ENCODE results near the gene USP33. TPM values are rescaled to one million over a fixed set of nuclear protein-coding genes. Genes with fewer than 3 reads are reported as not detected.
A peak's percentile ranks its signal among the peaks of the same experiment; 100 is the strongest.
"Not testable (repeated sequence)": the region's sequence is repeated elsewhere in the genome, so short reads cannot be mapped to it uniquely, and the experiment has no call there.

USP33 gene
- total RNA-seq, 2 donors from 2014 or later = 37.9 to 43.1 TPM

- ATAC-seq (replicated peaks) = no peak
- H3K27ac Mint-ChIP-seq = no peak overlapping the region
- H3K9me3 Mint-ChIP-seq = no peaks in the 10 kb centered on the region
- H3K36me3 Mint-ChIP-seq (ENCODE audit: low read depth) = no peaks in the 10 kb centered on the region
- peak overlapping the region; percentile 84 for H3K4me3 Mint-ChIP-seq
- H3K27me3 Mint-ChIP-seq = no peaks in the 10 kb centered on the region
- H3K4me1 Mint-ChIP-seq = peaks cover 26% of the 10 kb centered on the region
These were observed 2.0 kb downstream of the USP33 start for GRCh38 chr1:77757603-77758002.

GRCh38 chr1:77757066-77757584 lies 2.5 kb downstream of the USP33 start:
- peaks cover 25% of the 10 kb centered on the region for H3K4me1 Mint-ChIP-seq
- no peaks in the 10 kb centered on the region for H3K36me3 Mint-ChIP-seq (ENCODE audit: low read depth)
- no peak for ATAC-seq (replicated peaks)
- H3K9me3 Mint-ChIP-seq = no peaks in the 10 kb centered on the region
- H3K27ac Mint-ChIP-seq = peak overlapping the region; percentile 33
- peak overlapping the region; percentile 84 for H3K4me3 Mint-ChIP-seq
- no peaks in the 10 kb centered on the region for H3K27me3 Mint-ChIP-seq

DNA sequence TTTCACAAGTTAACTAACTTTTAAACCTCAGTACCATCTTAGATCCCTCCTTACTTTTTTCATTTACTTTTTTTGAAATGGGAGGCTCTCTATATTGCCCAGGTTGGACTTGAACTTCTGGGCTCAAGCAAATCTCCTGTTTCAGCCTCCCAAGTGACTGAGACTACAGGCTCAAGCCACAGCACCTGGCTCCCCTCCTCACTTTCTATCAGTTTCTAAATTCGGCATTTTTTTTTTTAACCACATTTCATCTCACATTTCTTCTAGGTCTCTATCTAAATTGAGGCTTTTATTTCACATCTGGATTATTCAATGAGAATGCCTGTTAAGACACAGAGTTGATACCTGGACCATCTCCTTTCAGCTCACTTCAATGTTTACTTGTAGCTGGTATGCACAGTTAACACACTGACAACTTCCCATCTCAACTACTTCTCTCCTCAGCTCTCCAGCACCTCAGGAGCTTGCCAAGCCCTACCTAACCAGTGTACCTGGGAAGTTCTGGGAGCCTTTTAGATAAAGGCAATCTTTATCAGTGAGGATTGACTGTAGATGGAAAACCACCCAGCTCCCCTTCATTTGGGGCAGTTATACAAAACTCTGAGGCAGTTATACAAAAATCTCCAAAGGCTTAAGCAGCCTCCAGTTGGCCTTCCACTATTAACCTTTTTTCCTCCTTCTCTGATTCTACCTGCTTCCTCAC lies 3.4 kb downstream of the USP33 start:
- H3K4me1 Mint-ChIP-seq = peaks cover 22% of the 10 kb centered on the region
- peak overlapping the region; percentile 84 for H3K4me3 Mint-ChIP-seq
- H3K27ac Mint-ChIP-seq = peak overlapping the region; percentile 33
- H3K36me3 Mint-ChIP-seq (ENCODE audit: low read depth) = no peaks in the 10 kb centered on the region
- H3K9me3 Mint-ChIP-seq = no peaks in the 10 kb centered on the region
- ATAC-seq (replicated peaks) = no peak
- H3K27me3 Mint-ChIP-seq = no peaks in the 10 kb centered on the region

DNA sequence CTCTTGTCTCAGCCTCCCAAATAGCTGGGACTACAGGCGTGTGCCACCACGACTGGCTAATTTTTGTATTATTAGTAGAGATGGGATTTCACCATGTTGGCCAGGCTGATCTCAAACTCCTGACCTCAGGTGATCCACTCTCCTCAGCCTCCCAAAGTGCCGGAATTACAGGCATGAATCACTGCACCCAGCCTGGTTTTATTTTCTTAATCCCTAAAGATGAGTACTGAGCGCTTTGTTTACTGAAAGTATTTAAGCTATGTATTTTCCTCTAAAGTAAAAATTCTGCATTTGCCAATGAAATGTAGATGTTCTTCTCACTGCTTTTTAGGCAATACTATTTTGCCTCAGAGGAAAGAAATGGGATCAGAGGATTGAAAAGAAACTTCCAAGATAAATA lies 10.2 kb downstream of the USP33 start:
- ATAC-seq (replicated peaks) = not testable (repeated sequence)
- peaks cover 26% of the 10 kb centered on the region for H3K4me1 Mint-ChIP-seq

GRCh38 chr1:77744576-77744975 lies 15.1 kb downstream of the USP33 start:
- Mint-ChIP-seq H3K4me1 (peaks cover 26% of the 10 kb centered on the region), H3K36me3 (ENCODE audit: low read depth) (peaks cover 38% of the 10 kb centered on the region), H3K4me3 (no peak overlapping the region), H3K9me3 (no peaks in the 10 kb centered on the region), H3K27me3 (no peaks in the 10 kb centered on the region), H3K27ac (peak overlapping the region; percentile 61)
- ATAC-seq (replicated peaks) = no peak

More for the DNA sequence above, 10.2 kb downstream of the USP33 start:
- peaks cover 10% of the 10 kb centered on the region for H3K36me3 Mint-ChIP-seq (ENCODE audit: low read depth)
- H3K27ac Mint-ChIP-seq, H3K27me3 Mint-ChIP-seq, H3K9me3 Mint-ChIP-seq, H3K4me3 Mint-ChIP-seq: not testable (repeated sequence)

- Mint-ChIP-seq H3K4me3 (no peak overlapping the region), H3K4me1 (peaks cover 16% of the 10 kb centered on the region), H3K36me3 (ENCODE audit: low read depth) (peaks cover 62% of the 10 kb centered on the region), H3K27me3 (no peaks in the 10 kb centered on the region), H3K9me3 (no peaks in the 10 kb centered on the region), H3K27ac (no peak overlapping the region)
- ATAC-seq (replicated peaks) = no peak
These were observed 17.6 kb downstream of the USP33 start for GRCh38 chr1:77742011-77742555.

GRCh38 chr1:77741316-77741715 lies 18.3 kb downstream of the USP33 start:
- ATAC-seq (replicated peaks) = no peak
- no peak overlapping the region for H3K4me3 Mint-ChIP-seq
- H3K9me3 Mint-ChIP-seq = no peaks in the 10 kb centered on the region
- H3K36me3 Mint-ChIP-seq (ENCODE audit: low read depth) = peaks cover 70% of the 10 kb centered on the region
- H3K4me1 Mint-ChIP-seq = peaks cover 12% of the 10 kb centered on the region
- no peak overlapping the region for H3K27ac Mint-ChIP-seq
- no peaks in the 10 kb centered on the region for H3K27me3 Mint-ChIP-seq

- Mint-ChIP-seq H3K4me1 (no peaks in the 10 kb centered on the region), H3K36me3 (ENCODE audit: low read depth) (peaks cover 68% of the 10 kb centered on the region), H3K9me3 (no peaks in the 10 kb centered on the region), H3K27me3 (no peaks in the 10 kb centered on the region), H3K27ac (no peak overlapping the region), H3K4me3 (no peak overlapping the region)
- ATAC-seq (replicated peaks) = no peak
These were observed 20.4 kb downstream of the USP33 start for GRCh38 chr1:77739235-77739634.

DNA sequence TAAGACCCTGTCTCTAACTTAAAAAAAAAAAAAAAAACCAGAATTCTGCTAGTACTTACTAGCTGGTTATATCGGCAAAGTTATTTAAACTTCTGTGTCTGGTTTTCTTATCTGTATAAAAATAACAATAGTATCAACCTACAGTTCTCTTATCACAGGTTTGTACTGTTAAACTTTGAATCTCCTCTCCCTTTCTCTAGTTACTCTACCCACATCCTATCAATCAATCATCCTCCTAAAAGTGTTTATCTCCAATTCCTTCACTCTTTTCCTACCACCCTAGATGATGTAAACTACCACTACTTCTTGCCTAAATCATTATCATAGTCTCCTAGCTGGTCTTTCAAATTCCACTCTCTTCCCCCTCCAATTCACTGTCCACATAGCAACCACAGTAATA lies 27.6 kb downstream of the USP33 start:
- no peak overlapping the region for H3K27ac Mint-ChIP-seq
- ATAC-seq (replicated peaks) = no peak
- no peaks in the 10 kb centered on the region for H3K9me3 Mint-ChIP-seq
- no peak overlapping the region for H3K4me3 Mint-ChIP-seq
- H3K4me1 Mint-ChIP-seq = no peaks in the 10 kb centered on the region
- H3K36me3 Mint-ChIP-seq (ENCODE audit: low read depth) = peaks cover 84% of the 10 kb centered on the region
- H3K27me3 Mint-ChIP-seq = no peaks in the 10 kb centered on the region

DNA sequence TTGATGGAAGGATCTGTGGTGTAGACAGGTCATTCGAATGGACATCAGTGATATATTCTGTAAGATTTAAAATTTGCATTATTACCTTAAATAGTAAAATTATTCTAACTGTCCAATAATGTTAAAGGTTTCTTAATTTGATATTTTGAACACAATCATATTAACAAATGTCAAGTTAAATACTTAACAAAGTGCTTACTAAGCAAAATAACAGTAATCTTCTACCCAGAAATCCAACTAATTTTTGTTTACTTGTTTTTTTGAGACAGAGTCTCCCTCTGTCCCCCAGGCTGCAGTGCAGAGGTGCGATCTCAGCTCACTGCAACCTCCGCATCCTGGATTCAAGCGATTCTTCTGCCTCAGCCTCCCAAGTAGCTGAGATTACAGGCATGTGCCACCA lies 33.9 kb downstream of the USP33 start:
- Mint-ChIP-seq H3K4me3 (no peak overlapping the region), H3K36me3 (ENCODE audit: low read depth) (peaks cover 98% of the 10 kb centered on the region), H3K4me1 (no peaks in the 10 kb centered on the region), H3K9me3 (no peaks in the 10 kb centered on the region), H3K27me3 (no peaks in the 10 kb centered on the region), H3K27ac (no peak overlapping the region)
- no peak for ATAC-seq (replicated peaks)

DNA sequence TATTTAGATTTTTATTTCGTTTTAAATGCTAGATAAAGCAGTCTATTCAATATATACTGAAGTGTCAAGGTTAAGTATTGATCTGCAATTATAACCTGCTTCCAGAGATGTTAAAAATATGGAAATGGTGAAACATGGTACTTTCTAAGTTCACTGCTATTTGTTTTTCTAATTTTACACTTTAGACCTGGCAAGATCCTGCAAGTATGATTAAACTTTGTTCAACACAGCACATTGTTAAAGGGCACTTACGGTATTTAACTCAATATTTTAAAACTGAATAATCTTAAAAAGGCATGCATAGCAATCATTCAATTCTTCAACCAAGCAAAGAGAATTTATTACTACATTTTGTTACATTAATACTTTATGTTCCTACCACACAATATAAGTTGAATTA lies 41.5 kb downstream of the USP33 start:
- no peaks in the 10 kb centered on the region for H3K9me3 Mint-ChIP-seq
- H3K4me3 Mint-ChIP-seq = no peak overlapping the region
- peaks cover 97% of the 10 kb centered on the region for H3K36me3 Mint-ChIP-seq (ENCODE audit: low read depth)
- H3K27ac Mint-ChIP-seq = no peak overlapping the region
- H3K4me1 Mint-ChIP-seq = no peaks in the 10 kb centered on the region
- ATAC-seq (replicated peaks) = no peak
- H3K27me3 Mint-ChIP-seq = no peaks in the 10 kb centered on the region

DNA sequence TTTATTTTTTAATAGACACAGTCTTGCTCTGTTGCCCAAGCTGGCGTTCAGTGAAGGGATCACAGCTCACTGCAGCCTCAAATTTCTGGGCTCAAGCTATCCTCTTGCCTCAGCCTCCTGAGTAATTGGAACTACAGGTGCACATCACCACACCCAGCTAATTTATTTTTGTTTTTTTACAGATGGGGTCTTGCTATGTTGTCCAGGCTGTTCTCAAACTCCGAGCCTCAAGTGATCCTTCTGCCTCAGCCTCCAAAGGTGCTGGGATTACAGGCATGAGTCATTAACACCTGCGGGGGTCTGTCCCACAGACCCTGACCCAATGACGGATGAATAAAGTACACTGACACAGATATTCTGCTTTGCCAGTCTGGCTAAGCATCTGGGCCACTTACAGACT lies 43.6 kb downstream of the USP33 start:
- Mint-ChIP-seq H3K27me3 (no peaks in the 10 kb centered on the region), H3K36me3 (ENCODE audit: low read depth) (peaks cover 96% of the 10 kb centered on the region), H3K4me1 (no peaks in the 10 kb centered on the region), H3K27ac (no peak overlapping the region), H3K4me3 (no peak overlapping the region), H3K9me3 (no peaks in the 10 kb centered on the region)
- no peak for ATAC-seq (replicated peaks)

- H3K36me3 Mint-ChIP-seq (ENCODE audit: low read depth) = peaks cover 78% of the 10 kb centered on the region
- H3K4me3 Mint-ChIP-seq = no peak overlapping the region
- H3K4me1 Mint-ChIP-seq = no peaks in the 10 kb centered on the region
- H3K27me3 Mint-ChIP-seq = no peaks in the 10 kb centered on the region
- no peak overlapping the region for H3K27ac Mint-ChIP-seq
- H3K9me3 Mint-ChIP-seq = no peaks in the 10 kb centered on the region
- no peak for ATAC-seq (replicated peaks)
These were observed 49.9 kb downstream of the USP33 start for GRCh38 chr1:77709727-77710126.

DNA sequence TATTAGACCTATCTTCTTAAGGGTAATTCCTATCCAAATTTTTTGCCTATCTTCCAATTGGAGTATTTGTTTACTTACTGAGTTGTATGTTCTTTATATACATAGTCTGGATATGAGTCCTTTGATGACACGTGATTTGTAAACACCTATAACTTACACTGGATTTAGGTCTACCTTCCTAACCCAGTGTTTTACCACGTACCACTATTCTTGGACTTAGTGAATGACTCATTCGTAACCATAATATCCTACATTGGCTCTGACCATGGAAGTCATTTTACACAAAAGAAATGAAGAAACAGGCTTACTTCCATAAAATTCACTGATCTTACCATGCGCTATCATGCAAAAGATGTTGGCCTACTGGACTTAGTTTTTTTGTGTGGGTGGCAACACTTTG lies 53.3 kb downstream of the USP33 start:
- no peaks in the 10 kb centered on the region for H3K4me1 Mint-ChIP-seq
- no peaks in the 10 kb centered on the region for H3K9me3 Mint-ChIP-seq
- H3K4me3 Mint-ChIP-seq = no peak overlapping the region
- no peaks in the 10 kb centered on the region for H3K27me3 Mint-ChIP-seq
- no peak for ATAC-seq (replicated peaks)
- no peak overlapping the region for H3K27ac Mint-ChIP-seq
- peaks cover 50% of the 10 kb centered on the region for H3K36me3 Mint-ChIP-seq (ENCODE audit: low read depth)

- Mint-ChIP-seq H3K36me3 (ENCODE audit: low read depth) (peaks cover 40% of the 10 kb centered on the region), H3K27me3 (no peaks in the 10 kb centered on the region), H3K27ac (no peak overlapping the region), H3K4me3 (no peak overlapping the region), H3K9me3 (peaks cover under 1% of the 10 kb centered on the region), H3K4me1 (no peaks in the 10 kb centered on the region)
- ATAC-seq (replicated peaks) = no peak
These were observed 54.9 kb downstream of the USP33 start for GRCh38 chr1:77704736-77705135.

Measured in activated T-helper 17 cell treated with anti-CD3 and anti-CD28 coated beads, Interleukin-2, amount 50 U/mL, for 72 hours (primary cell).